Ovary (tissue), 9 donors: Measurements from ENCODE around the gene RPL35A. TPM values are rescaled to one million over a fixed set of nuclear protein-coding genes. Genes with fewer than 3 reads are reported as not detected.
"Not testable (repeated sequence)": the region's sequence is repeated elsewhere in the genome, so short reads cannot be mapped to it uniquely, and the experiment has no call there.

Experiments used
- DNase-seq, 5 donors: peaks; one replicate each; pipeline ENCODE4 v3.0.0-alpha.2; 2019 to 2020
- H3K27ac ChIP-seq, 2 donors: fragments of 200-600 bp; one replicate each; pipeline versions ENCODE4 v1.5.1 to v1.8.0; 2019 to 2022
- H3K27me3 ChIP-seq: fragments of 200-600 bp; one replicate; pipeline ENCODE4 v1.8.0; 2022
- H3K36me3 ChIP-seq: fragments of 200-600 bp; sonication (generic); one replicate; pipeline ENCODE4 v1.5.1; 2019
- H3K4me1 ChIP-seq: one replicate; pipeline ENCODE4 v1.8.1; 2013; ENCODE audit warnings: mild to moderate bottlenecking, moderate library complexity; ENCODE audit not compliant: insufficient read depth
- H3K4me3 ChIP-seq: fragments of 200-600 bp; sonication (generic); one replicate; pipeline ENCODE4 v1.5.1; 2017
- H3K9me3 ChIP-seq, 2 donors: fragments of 200-600 bp in 1 of 2; sonication (generic) in 1 of 2; one replicate each; pipeline versions ENCODE4 v1.5.1 to v1.8.1; 2013 to 2019; ENCODE audit warnings: mild to moderate bottlenecking in 1 of 2, moderate library complexity in 1 of 2
- CTCF ChIP-seq, 3 donors: fragments of 450-650 bp in 2 of 3; fragments of 200-600 bp in 1 of 3; IDR thresholded peaks; one replicate each; pipeline versions ENCODE4 v1.5.1 to v1.8.0; 2016 to 2022; ENCODE audit warnings: antibody characterized with exemption in 3 of 3, mild to moderate bottlenecking in 1 of 3
- EP300 ChIP-seq: sonication (generic); formaldehyde crosslinking; IDR thresholded peaks from one replicate; pipeline ENCODE4 v1.6.1; 2017; ENCODE audit warnings: antibody characterized with exemption
- POLR2A ChIP-seq: fragments of 450-650 bp; IDR thresholded peaks from one replicate; pipeline ENCODE4 v1.6.1; 2017; ENCODE audit warnings: antibody characterized with exemption, mild to moderate bottlenecking, moderate library complexity
- WGBS, 3 donors: extraction: QIAGEN DNeasy Blood & Tissue Kit in 1 of 3; methylation state at CpG; one replicate each; pipeline versions ENCODE4 v1.1.5 to v1.1.7; 2013 to 2017; 5-methylcytosine and 5-hydroxymethylcytosine counted together
- intact Hi-C, 4 donors: fragments of 100-400 bp; cut with DNase I; formaldehyde crosslinking; loops; one replicate each; pipeline versions ENCODE4 v1.11.0 to v1.15.1; 2022 to 2023
- polyA plus RNA-seq, 2 donors: library from polyadenylated mRNA; stranded (reverse); fragments of 200-250 nt in 1 of 2; fragments of 350-450 nt in 1 of 2; fragmentation: Illumina TruSeq in 1 of 2; extraction: RNeasy Lipid Tissue Mini Kit (QIAGEN cat#74804) in 1 of 2; gene quantifications; one replicate each; pipeline ENCODE4 v1.2.3, GENCODE V29; 2013 to 2014
- total RNA-seq, 7 donors: library from RNA; depleted of rRNA in 2 of 7; stranded (reverse); fragments of >200 nt in 2 of 7; fragmentation: NEBNext Ultra II Directional in 3 of 7; extraction: Animal tissue kit (Norgen Biotek cat#: 25700) in 3 of 7; gene quantifications; one replicate each; pipeline versions ENCODE4 v1.1.0 to v1.2.4, GENCODE V29; 2016 to 2023
- donor health status: DM: no; HTN: no; CAD: no; lungs with moderate emphysema.
- donor health status: DM: no; HTN: no; CAD: no.
- donor health status: Bipolar disorder and iron deficiency.
- donor health status: DM: yes; HTN: yes; CAD: no.
- donor health status: DM: no; HTN: no; CAD: no.
- donor health status: DM: yes; HTN: yes; CAD: no.

RPL35A gene
- total and polyA plus RNA-seq, 9 donors, result 1,036 to 4,524 (median 2,172) TPM

- intact Hi-C loops, result no loop called here
- H3K36me3 ChIP-seq, result no peaks in the 10 kb centered on the region
These were observed 3.9 kb downstream of the RPL35A start for GRCh38 chr3:197953881-197954280.

GRCh38 chr3:197955892-197956477, 6.0 kb downstream of the RPL35A start:
- H3K4me1 ChIP-seq, result peaks cover 8% of the 10 kb centered on the region
- no peak overlapping the region for H3K4me3 ChIP-seq
- TF ChIP-seq CTCF (IDR thresholded peaks at IDR 0.05) (no peak), POLR2A (no peak), EP300 (no peak)
- no peaks in the 10 kb centered on the region for H3K27me3 ChIP-seq
- H3K27ac ChIP-seq, result no peak overlapping the region
- 84 to 86% (median 84%) methylated on average over 4 of the region's 4 CpGs for WGBS, 3 donors
- no peaks in the 10 kb centered on the region for H3K36me3 ChIP-seq
- intact Hi-C loops, result no loop called here
- H3K9me3 ChIP-seq, result no peaks in the 10 kb centered on the region
- no peak for DNase-seq

More at GRCh38 chr3:197953881-197954280, 3.9 kb downstream of the RPL35A start:
- WGBS, 3 donors, result 41 to 48% (median 46%) methylated on average over 7 of the region's 7 CpGs
- Histone ChIP-seq H3K9me3 (no peaks in the 10 kb centered on the region), H3K27ac (no peak overlapping the region), H3K27me3 (no peaks in the 10 kb centered on the region), H3K4me1 (peaks cover 7% of the 10 kb centered on the region), H3K4me3 (no peak overlapping the region)
- no peak for TF ChIP-seq POLR2A
- DNase-seq, result no peak

- no peak overlapping the region for H3K27ac ChIP-seq
- no peak for DNase-seq
- WGBS, 3 donors, result 86 to 93% (median 92%) methylated on average over 2 of the region's 2 CpGs
- no peaks in the 10 kb centered on the region for H3K36me3 ChIP-seq
- TF ChIP-seq CTCF (IDR thresholded peaks at IDR 0.05) (no peak), EP300 (no peak), POLR2A (no peak)
- H3K4me3 ChIP-seq, result no peak overlapping the region
- H3K4me1 ChIP-seq, result peaks cover 7% of the 10 kb centered on the region
- intact Hi-C loops, result no loop called here
- H3K27me3 ChIP-seq, result no peaks in the 10 kb centered on the region
- H3K9me3 ChIP-seq, result no peaks in the 10 kb centered on the region
These were observed 6.6 kb downstream of the RPL35A start for GRCh38 chr3:197956626-197956988.

GRCh38 chr3:197957790-197958133, 7.8 kb downstream of the RPL35A start:
- 76 to 87% (median 82%) methylated on average over 5 of the region's 5 CpGs for WGBS, 3 donors
- DNase-seq, result no peak
- no peak overlapping the region for H3K27ac ChIP-seq
- H3K9me3 ChIP-seq, result no peaks in the 10 kb centered on the region
- H3K4me3 ChIP-seq, result no peak overlapping the region
- H3K36me3 ChIP-seq, result no peaks in the 10 kb centered on the region
- no peaks in the 10 kb centered on the region for H3K27me3 ChIP-seq
- intact Hi-C loops, result no loop called here
- peaks cover 5% of the 10 kb centered on the region for H3K4me1 ChIP-seq
- no peak for TF ChIP-seq POLR2A
- no peak for TF ChIP-seq EP300
- TF ChIP-seq CTCF (IDR thresholded peaks at IDR 0.05), result no peak

- no peaks in the 10 kb centered on the region for H3K27me3 ChIP-seq
- intact Hi-C loops, result no loop called here
- no peak for DNase-seq
- H3K36me3 ChIP-seq, result no peaks in the 10 kb centered on the region
- H3K4me3 ChIP-seq, result no peak overlapping the region
- H3K27ac ChIP-seq, result no peak overlapping the region
- TF ChIP-seq CTCF (IDR thresholded peaks at IDR 0.05), result no peak
- TF ChIP-seq EP300, result no peak
- no peak for TF ChIP-seq POLR2A
- no peaks in the 10 kb centered on the region for H3K9me3 ChIP-seq
- H3K4me1 ChIP-seq, result peaks cover 5% of the 10 kb centered on the region
- 88 to 93% (median 91%) methylated on average over 4 of the region's 4 CpGs for WGBS, 3 donors
These were observed 8.4 kb downstream of the RPL35A start for GRCh38 chr3:197958346-197958745.

GRCh38 chr3:197958848-197959247, 8.9 kb downstream of the RPL35A start:
- H3K4me3 ChIP-seq, H3K9me3 ChIP-seq, intact Hi-C loops, H3K27me3 ChIP-seq, H3K4me1 ChIP-seq, H3K36me3 ChIP-seq, H3K27ac ChIP-seq: not testable (repeated sequence)
- WGBS, 3 donors, result 85 to 92% (median 90%) methylated on average over 19 of the region's 19 CpGs
- peak in 4 of 5 donors; percentile 34 to 46 (median 44) for DNase-seq
